HG02571 (cell line): ENCODE data around the gene JAG2.

Source experiments
- ATAC-seq: cut with Tn5 transposase; IDR thresholded peaks from one replicate; pipeline ENCODE4 v1.9.1; 2021; ENCODE audit warnings: mild to moderate bottlenecking, moderate library complexity; ENCODE audit not compliant: unreplicated experiment

Gene JAG2

DNA sequence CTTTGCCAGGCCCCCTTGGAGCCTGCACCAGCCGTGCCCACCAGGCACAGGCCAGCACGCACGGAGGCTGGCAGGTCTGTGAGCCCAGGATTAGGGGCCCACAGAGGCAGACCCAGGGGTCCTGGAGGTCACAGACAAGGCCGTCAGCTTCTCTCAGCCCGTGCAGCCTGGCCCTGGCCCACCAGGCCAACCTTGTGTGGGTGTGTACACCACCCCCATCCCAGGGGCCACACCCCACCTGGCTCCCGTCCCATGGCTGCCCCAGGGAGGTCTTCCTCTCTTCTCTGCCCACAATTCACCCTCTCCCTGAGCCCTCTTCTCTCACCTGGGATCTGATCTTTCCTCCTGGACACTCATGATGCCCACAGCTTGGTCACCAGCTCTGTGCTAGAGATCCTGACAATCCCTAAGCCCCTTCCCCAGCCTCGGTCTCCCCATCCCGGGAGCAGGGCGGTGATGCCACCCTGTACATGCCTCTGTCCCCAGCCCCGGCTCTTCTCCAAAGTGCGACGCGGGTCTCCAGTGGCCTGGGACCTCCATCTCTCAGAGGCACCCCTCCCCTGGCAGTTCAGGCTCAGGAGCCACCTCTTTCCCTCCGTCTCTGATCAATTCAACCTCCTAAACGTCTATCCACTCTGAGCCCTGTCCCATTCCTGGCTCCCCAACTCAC, 72.2 kb downstream of the JAG2 start:
- no peak for ATAC-seq

DNA sequence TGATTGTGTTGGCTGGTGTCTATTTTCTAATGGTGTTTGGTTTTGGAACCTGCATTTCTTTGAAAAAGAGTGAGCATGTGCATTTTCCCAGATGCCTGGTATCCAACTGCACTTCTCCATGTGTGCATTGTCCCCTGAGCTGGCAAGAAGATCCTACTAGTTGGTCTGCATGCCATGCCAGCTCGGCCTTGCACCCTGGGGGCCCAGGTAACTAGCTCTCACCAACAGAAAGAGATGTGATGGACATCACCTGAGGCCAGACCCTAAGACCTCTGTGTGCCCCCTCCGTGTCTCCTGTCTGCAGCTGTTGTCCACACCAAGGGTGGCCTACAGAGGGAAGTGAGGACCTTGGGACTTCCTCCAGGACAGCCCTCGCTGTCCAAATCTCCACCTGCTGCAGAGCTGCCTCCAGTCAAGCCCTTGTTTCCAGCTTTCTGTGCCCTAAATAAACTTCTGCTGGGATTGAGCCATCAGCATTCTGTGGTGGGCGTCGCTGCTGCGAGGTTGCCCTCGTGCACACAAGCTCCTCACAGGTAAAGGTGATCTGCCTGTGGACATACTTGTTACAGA, 73.3 kb downstream of the JAG2 start:
- ATAC-seq, result no peak

DNA sequence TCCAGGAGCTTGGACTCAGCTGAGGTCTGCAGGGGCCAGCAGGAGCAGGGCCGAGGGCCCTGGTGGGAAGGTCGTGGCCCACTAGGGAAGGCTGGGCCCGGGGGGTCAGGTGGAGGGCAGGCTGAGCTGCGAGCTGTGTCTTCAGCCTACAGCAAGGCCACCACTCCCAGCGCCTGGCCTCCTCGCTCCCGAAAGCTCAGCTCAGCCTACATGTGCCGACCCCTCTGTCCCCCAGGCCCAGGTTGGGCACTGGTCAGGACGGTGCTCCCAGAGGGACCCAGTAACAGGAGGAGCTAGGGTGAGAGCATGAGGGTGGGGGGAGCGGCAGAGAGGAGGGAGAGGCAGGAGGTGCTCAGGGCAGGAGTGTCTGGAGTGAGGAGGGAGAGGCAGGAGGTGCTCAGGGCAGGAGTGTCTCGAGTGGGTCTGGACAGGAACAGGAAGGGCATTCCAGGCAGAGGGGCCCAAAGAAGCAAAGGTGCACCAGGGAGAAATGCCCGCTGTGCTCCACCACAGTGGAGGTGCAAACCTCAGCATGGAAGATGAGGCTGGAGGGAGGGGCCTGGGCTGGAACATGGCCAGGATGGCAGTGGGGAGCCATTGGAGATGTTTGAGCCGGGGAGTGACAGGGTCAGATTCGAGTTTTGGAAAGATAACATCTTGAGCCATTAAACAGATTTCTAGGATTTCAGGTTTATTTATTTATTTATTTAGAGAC, 74.2 kb downstream of the JAG2 start:
- ATAC-seq, result no peak

GRCh38 chr14:105093431-105094192, 75.0 kb downstream of the JAG2 start:
- peak; percentile 47 for ATAC-seq

DNA sequence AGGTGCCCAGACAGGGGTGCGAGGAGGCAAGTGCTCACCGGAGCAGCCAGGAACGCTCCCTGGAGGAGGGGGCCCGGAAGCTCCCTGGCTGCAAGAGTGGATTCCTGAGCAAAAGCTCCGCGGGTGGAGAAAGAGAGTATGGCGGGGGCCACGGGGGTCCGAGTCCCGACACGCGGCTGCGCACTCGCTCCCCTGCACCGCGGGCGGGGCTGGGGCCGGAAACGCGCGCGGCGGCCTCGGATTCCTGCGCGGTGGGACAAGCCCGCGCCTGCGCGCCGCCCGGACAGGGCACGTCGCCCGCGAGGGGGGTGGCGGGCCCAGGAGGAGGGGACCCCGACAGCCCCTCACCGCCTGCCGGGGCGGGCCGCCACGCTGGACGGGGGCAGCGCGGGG, 75.5 kb downstream of the JAG2 start:
- ATAC-seq, result no peak

- no peak for ATAC-seq
Measured at GRCh38 chr14:105092171-105093037, 76.2 kb downstream of the JAG2 start.

GRCh38 chr14:105091517-105092170, 76.9 kb downstream of the JAG2 start:
- ATAC-seq, result no peak

DNA sequence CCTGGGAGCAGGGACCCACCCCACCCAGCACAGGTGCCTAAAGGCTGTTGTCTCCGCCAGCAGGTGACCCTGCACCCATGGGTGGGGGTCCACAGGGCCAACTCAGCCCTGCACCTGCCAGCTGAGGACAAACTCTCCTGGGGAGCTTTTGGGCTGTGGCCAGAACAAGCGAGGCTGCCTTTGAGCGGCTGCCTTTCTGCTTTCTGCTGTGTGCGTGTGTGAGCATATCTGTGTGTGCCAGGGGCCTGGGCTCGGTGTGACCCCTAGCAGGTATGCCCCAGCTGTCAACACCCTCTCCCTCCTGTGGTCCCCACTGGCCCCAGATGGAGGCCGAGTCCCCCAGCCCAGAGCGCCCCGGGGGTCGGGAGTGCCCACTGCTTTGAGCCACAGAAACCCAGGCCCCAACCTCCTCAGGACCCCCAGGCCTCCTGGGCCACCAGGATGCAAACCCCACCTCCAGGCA, 77.5 kb downstream of the JAG2 start:
- no peak for ATAC-seq
